IMR-90 (cell line): ENCODE data around the gene ENOX1. TPM values are rescaled to one million over a fixed set of nuclear protein-coding genes. Genes with fewer than 3 reads are reported as not detected.

ENCODE experiments used
- ATAC-seq: fragments of 200-7000 bp; cut with Tn5 transposase; 2 replicates; pipeline ENCODE4 v1.9.1; 2020; ENCODE audit warnings: low read depth, mild to moderate bottlenecking, moderate library complexity
- BruUV-seq: library from RNA; stranded (reverse); fragments of 400-500 nt; replicated peaks from 2 replicates; lab custom pipeline; 2021; lab: Mats Ljungman, UMichigan
- CTCF ChIA-PET: fragments of 300-600 bp; formaldehyde crosslinking; extraction: SDS; loops from one replicate; lab custom pipeline; 2021; ENCODE audit warnings: antibody characterized with exemption; lab: Yijun Ruan, JAX
- POLR2A ChIA-PET: fragments of 300-600 bp; sonication (Branson Sonifier 250); formaldehyde crosslinking; loops from one replicate; lab custom pipeline; 2022; ENCODE audit warnings: antibody characterized with exemption; ENCODE audit not compliant: unreplicated experiment; lab: Charles Lee
- DNase-seq: peaks from one replicate; pipeline ENCODE4 v3.0.0; 2013
- H2AFZ ChIP-seq: replicated peaks from 2 replicates; pipeline ENCODE3; 2013; ENCODE audit warnings: low read length, mild to moderate bottlenecking; ENCODE audit not compliant: poor library complexity
- H2AK5ac ChIP-seq: 2 replicates; pipeline ENCODE4 v1.6.1; 2013; ENCODE audit warnings: low read depth, low read length, inconsistent platforms
- H2AK9ac ChIP-seq: replicated peaks from 2 replicates; pipeline ENCODE3; 2013; ENCODE audit warnings: mild to moderate bottlenecking, low read depth, low read length, moderate library complexity; ENCODE audit not compliant: poor library complexity
- H2BK120ac ChIP-seq: 2 replicates; pipeline ENCODE4 v1.6.1; 2013; ENCODE audit warnings: low read depth, low read length, inconsistent platforms
- H2BK15ac ChIP-seq: 3 replicates; pipeline ENCODE4 v1.6.1; 2013; ENCODE audit warnings: low read depth, low read length, inconsistent platforms
- H2BK20ac ChIP-seq: 2 replicates; pipeline ENCODE4 v1.6.1; 2013; ENCODE audit warnings: low read depth, mild to moderate bottlenecking, inconsistent platforms, low read length, moderate library complexity
- H2BK5ac ChIP-seq: 2 replicates; pipeline ENCODE4 v1.6.1; 2013; ENCODE audit warnings: mild to moderate bottlenecking, low read depth, low read length, inconsistent platforms; ENCODE audit not compliant: poor library complexity, severe bottlenecking
- H3K14ac ChIP-seq: replicated peaks from 2 replicates; pipeline ENCODE4 v1.6.1; 2013; ENCODE audit warnings: low read depth, low read length, inconsistent platforms
- H3K18ac ChIP-seq: 2 replicates; pipeline ENCODE4 v1.6.1; 2013; ENCODE audit warnings: low read depth, low read length, control low read depth
- H3K23ac ChIP-seq: 2 replicates; pipeline ENCODE4 v1.6.1; 2013; ENCODE audit warnings: low read depth, low read length, inconsistent platforms
- H3K27ac ChIP-seq: 2 replicates; pipeline ENCODE4 v1.5.1; 2013; ENCODE audit warnings: mild to moderate bottlenecking, control low read depth, low read length; ENCODE audit not compliant: insufficient read depth
- H3K27me3 ChIP-seq: 2 replicates; pipeline ENCODE4 v1.6.1; 2013; ENCODE audit warnings: low read length; ENCODE audit not compliant: control insufficient read depth, insufficient read depth
- H3K36me3 ChIP-seq: 2 replicates; pipeline ENCODE4 v1.6.1; 2013; ENCODE audit warnings: low read length, mixed read lengths; ENCODE audit not compliant: control insufficient read depth, insufficient read depth
- H3K4ac ChIP-seq: 2 replicates; pipeline ENCODE4 v1.6.1; 2013; ENCODE audit warnings: low read depth, low read length, inconsistent platforms
- H3K4me1 ChIP-seq: 2 replicates; pipeline ENCODE4 v1.6.1; 2013; ENCODE audit warnings: low read length, mixed read lengths; ENCODE audit not compliant: control insufficient read depth, insufficient read depth
- H3K4me2 ChIP-seq: 2 replicates; pipeline ENCODE4 v1.6.1; 2013; ENCODE audit warnings: low read depth, mild to moderate bottlenecking, control low read depth, low read length, moderate library complexity
- H3K4me3 ChIP-seq: 2 replicates; pipeline ENCODE4 v1.5.1; 2013; ENCODE audit warnings: low read depth, mild to moderate bottlenecking, control low read depth, low read length, moderate library complexity; ENCODE audit not compliant: insufficient read depth
- H3K56ac ChIP-seq: 2 replicates; pipeline ENCODE4 v1.6.1; 2013; ENCODE audit warnings: low read length, inconsistent platforms; ENCODE audit not compliant: insufficient read depth; ENCODE audit errors: extremely low read depth
- H3K79me1 ChIP-seq, 2 experiments: 2 replicates each; pipeline ENCODE4 v1.6.1; 2013; ENCODE audit warnings: low read length in 2 of 2, inconsistent platforms in 1 of 2, low read depth in 1 of 2
- H3K9ac ChIP-seq: 2 replicates; pipeline ENCODE4 v1.6.1; 2013; ENCODE audit warnings: low read depth, low read length, control low read depth
- H3K9me1 ChIP-seq: 2 replicates; pipeline ENCODE4 v1.6.1; 2013; ENCODE audit warnings: low read length, inconsistent platforms; ENCODE audit not compliant: insufficient read depth
- H3K9me3 ChIP-seq: 2 replicates; pipeline ENCODE4 v1.6.1; 2013; ENCODE audit warnings: low read length; ENCODE audit not compliant: control insufficient read depth, insufficient read depth
- H4K20me1 ChIP-seq: 2 replicates; pipeline ENCODE4 v1.6.1; 2013; ENCODE audit warnings: low read length, inconsistent platforms; ENCODE audit not compliant: insufficient read depth
- H4K5ac ChIP-seq: 2 replicates; pipeline ENCODE4 v1.6.1; 2013; ENCODE audit warnings: mild to moderate bottlenecking, low read depth, low read length, control low read depth
- H4K8ac ChIP-seq, 2 experiments: 2 replicates each; pipeline ENCODE4 v1.6.1; 2013; ENCODE audit warnings: low read depth in 2 of 2, low read length in 2 of 2, control low read depth in 1 of 2, inconsistent platforms in 1 of 2
- H4K91ac ChIP-seq: 2 replicates; pipeline ENCODE4 v1.6.1; 2013; ENCODE audit warnings: low read depth, low read length, inconsistent platforms; ENCODE audit not compliant: insufficient read depth
- MAFK ChIP-seq: IDR thresholded peaks from 2 replicates; pipeline ENCODE4 v1.6.1; 2012; ENCODE audit warnings: low read depth, low read length, improper control_type of control experiment
- MXI1 ChIP-seq: IDR thresholded peaks from 2 replicates; pipeline ENCODE4 v1.6.1; 2012; ENCODE audit warnings: low read depth, mild to moderate bottlenecking, low read length, moderate library complexity, borderline replicate concordance
- NFE2L2 ChIP-seq: fragments of 150-350 bp; IDR thresholded peaks from 2 replicates; pipeline ENCODE4 v1.6.1; 2016; ENCODE audit warnings: low read depth, mild to moderate bottlenecking, low read length
- USF2 ChIP-seq: fragments of 150-350 bp; IDR thresholded peaks from 2 replicates; pipeline ENCODE4 v1.6.1; 2017; ENCODE audit warnings: mild to moderate bottlenecking, antibody characterized with exemption, low read length, low read depth
- WGBS, 2 experiments: methylation state at CpG; one replicate each; pipeline versions ENCODE4 v1.1.5 to v1.1.7; 2013; ENCODE audit warnings: missing lambda C conversion rate in 2 of 2; ENCODE audit not compliant: insufficient read length in 1 of 2; ENCODE audit errors: extremely low coverage in 2 of 2; 5-methylcytosine and 5-hydroxymethylcytosine counted together
- dilution Hi-C: fragments of 300-500 bp; cut with HindIII; formaldehyde crosslinking; loops from one replicate; pipeline ENCODE4 v1.14.3; 2018; ENCODE audit warnings: low sequenced_read_pairs; ENCODE audit not compliant: unreplicated experiment
- in situ Hi-C: fragments of 300-500 bp; cut with MboI; formaldehyde crosslinking; loops from 3 replicates; pipeline ENCODE4 v1.14.3; 2019; ENCODE audit warnings: low sequenced_read_pairs, inconsistent platforms, mixed read lengths
- intact Hi-C: fragments of 100-400 bp; cut with micrococcal nuclease; formaldehyde crosslinking; loops from 2 replicates; pipeline ENCODE4 v1.10.0; 2022
- polyA plus RNA-seq, 3 experiments: library from polyadenylated mRNA; depleted of rRNA; stranded (reverse); fragments of >200 nt; gene quantifications; 2 replicates each; pipeline ENCODE4 v1.2.3, GENCODE V29; 2012; ENCODE audit warnings: low replicate concordance in 1 of 3
- total RNA-seq: library from RNA; depleted of rRNA; stranded (reverse); fragments of >200 nt; gene quantifications from 2 replicates; pipeline ENCODE4 v1.2.3, GENCODE V29; 2012

The ENOX1 gene
- total and polyA plus RNA-seq, 2 of the 4 experiments (the other 2 are of a cell fraction), result 0.99 to 1.3 TPM

- in situ Hi-C loops (no loop called here), dilution Hi-C loops (no loop called here), intact Hi-C loops (loop anchor here (5.0 to 10.0 kb wide), 2 partner anchors 164 to 604 kb away; partner anchors contain the start of genes CCDC122 and LACC1)
- no peaks in the 10 kb centered on the region for H3K9me3 ChIP-seq
- H4K20me1 ChIP-seq, result no peaks in the 10 kb centered on the region; the same call in 1 of the 2 replicates
- 0 out of 2 replicates have a peak overlapping the region, but pooled peaks have one; percentile 47 for H4K91ac ChIP-seq
- H4K5ac ChIP-seq, result no peak overlapping the region
- H3K18ac ChIP-seq, result peak overlapping the region; percentile 81
- no peak overlapping the region for H3K4me3 ChIP-seq
- H3K36me3 ChIP-seq, result no peaks in the 10 kb centered on the region
- TF ChIP-seq NFE2L2 (no peak), MAFK (peak; percentile 84), USF2 (no peak), MXI1 (no peak)
- peak overlapping the region; percentile 52; the same call in 1 of the 2 replicates for H2BK120ac ChIP-seq
- BruUV-seq, result no TSS peak
- H2BK20ac ChIP-seq, result peak overlapping the region; percentile 6; the same call in 1 of the 2 replicates
- H3K27ac ChIP-seq, result no peak overlapping the region
- no peaks in the 10 kb centered on the region for H3K79me1 ChIP-seq
- no peaks in the 10 kb centered on the region for H3K27me3 ChIP-seq
- H4K8ac ChIP-seq, result 0 out of 4 replicates have a peak overlapping the region, but pooled peaks of 1 of the 2 experiments have one; percentile 43
- H3K9ac ChIP-seq, result no peak overlapping the region
- peak overlapping the region; percentile 15; the same call in 1 of the 2 replicates for H2AK5ac ChIP-seq
- CTCF ChIA-PET, result interaction anchor here (0.9 to 1.6 kb wide), 2 partner anchors 12 to 97 kb away, joined by 5 to 8 read pairs; no protein-coding TSS in a partner anchor
- 0 out of 3 replicates have a peak overlapping the region, but pooled peaks have one; percentile 75 for H2BK15ac ChIP-seq
- no peak overlapping the region for H2AK9ac ChIP-seq
- H3K4me1 ChIP-seq, result peaks cover 29% of the 10 kb centered on the region
- ATAC-seq, result no peak
- no peak overlapping the region for H2AFZ ChIP-seq
- no peak overlapping the region for H3K56ac ChIP-seq
- no peak for DNase-seq
- H3K14ac ChIP-seq, result no peak overlapping the region
- WGBS, 2 experiments, result no CpG with 5 or more reads among the region's 2 CpGs
- POLR2A ChIA-PET, result no interaction called here
- H2BK5ac ChIP-seq, result no peak overlapping the region
- H3K9me1 ChIP-seq, result 0 out of 2 replicates have a peak, but pooled peaks cover 6% of the 10 kb centered on the region
- peak overlapping the region; percentile 44; the same call in 1 of the 2 replicates for H3K4ac ChIP-seq
- H3K4me2 ChIP-seq, result no peak overlapping the region
- no peak overlapping the region for H3K23ac ChIP-seq
These were observed 515.6 kb downstream of the ENOX1 start for GRCh38 chr13:43271152-43271551.
